PC-9 (cell line): ENCODE results near the gene GLB1L2.

Experiments used
- CTCF ChIP-seq: fragments of 200-600 bp; sonication (generic); conservative IDR thresholded peaks from 2 replicates; pipeline ENCODE4 v1.6.1; 2017; ENCODE audit warnings: mixed run types, antibody characterized with exemption, mild to moderate bottlenecking, moderate library complexity
- EZH2 ChIP-seq: fragments of 200-600 bp; sonication (generic); IDR thresholded peaks from 2 replicates; pipeline ENCODE4 v1.8.0; 2017; ENCODE audit warnings: antibody characterized with exemption, low read depth

- TF ChIP-seq CTCF = no peak
- no peak for TF ChIP-seq EZH2
Measured at GRCh38 chr11:134322553-134322952, 9.2 kb upstream of the GLB1L2 start.
